GM12872 (cell line): ENCODE results near the gene SLC25A47.

Experiments used
- CTCF ChIP-seq: IDR thresholded peaks from 3 replicates; pipeline ENCODE4 v1.5.1; 2011; ENCODE audit warnings: low read depth, mild to moderate bottlenecking, low read length, moderate library complexity; ENCODE audit not compliant: insufficient read depth

The SLC25A47 gene

DNA sequence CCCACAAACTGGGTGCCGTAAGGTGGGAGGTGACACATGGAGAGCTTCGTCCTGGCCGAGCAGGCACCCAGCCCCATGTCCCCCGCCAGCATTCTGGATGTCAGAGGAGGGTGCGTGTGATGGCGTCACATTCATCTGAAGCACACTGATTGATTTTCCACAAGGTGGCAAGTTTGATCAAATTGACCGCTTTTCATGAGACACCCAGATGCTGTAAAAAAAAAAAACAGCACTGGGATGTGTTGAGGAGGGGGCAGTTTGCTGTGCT is 41.1 kb upstream of the SLC25A47 start:
- no peak for TF ChIP-seq CTCF

GRCh38 chr14:100282766-100283419 is 40.2 kb upstream of the SLC25A47 start:
- TF ChIP-seq CTCF = no peak

GRCh38 chr14:100283984-100284881 is 38.9 kb upstream of the SLC25A47 start:
- TF ChIP-seq CTCF = no peak

- peak; percentile 79 for TF ChIP-seq CTCF
These were observed 37.9 kb upstream of the SLC25A47 start for GRCh38 chr14:100285021-100285912.

DNA sequence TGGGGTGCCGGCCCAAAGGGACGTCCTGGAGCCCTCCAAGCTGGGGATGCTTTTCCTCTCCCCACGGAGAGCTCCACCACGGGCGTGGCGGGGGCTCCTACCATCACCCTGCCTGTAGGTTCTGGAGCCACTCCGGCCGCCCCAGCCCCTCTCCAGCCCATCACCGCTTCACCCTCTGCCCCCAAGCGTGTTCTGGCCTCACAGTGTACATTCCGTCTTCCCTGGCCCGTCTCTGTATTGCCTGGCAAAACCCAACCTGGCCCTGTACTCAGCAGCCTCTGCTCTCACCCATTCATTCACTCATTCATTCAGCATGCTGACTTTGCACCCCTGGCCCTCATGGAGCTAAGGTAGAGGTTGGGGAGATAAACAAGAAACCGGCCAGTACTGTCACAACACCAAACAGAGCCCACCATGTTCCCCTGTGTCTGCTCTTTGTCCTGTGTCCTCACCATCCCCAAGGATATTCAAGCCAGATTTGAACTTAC is 37.2 kb upstream of the SLC25A47 start:
- TF ChIP-seq CTCF = no peak

DNA sequence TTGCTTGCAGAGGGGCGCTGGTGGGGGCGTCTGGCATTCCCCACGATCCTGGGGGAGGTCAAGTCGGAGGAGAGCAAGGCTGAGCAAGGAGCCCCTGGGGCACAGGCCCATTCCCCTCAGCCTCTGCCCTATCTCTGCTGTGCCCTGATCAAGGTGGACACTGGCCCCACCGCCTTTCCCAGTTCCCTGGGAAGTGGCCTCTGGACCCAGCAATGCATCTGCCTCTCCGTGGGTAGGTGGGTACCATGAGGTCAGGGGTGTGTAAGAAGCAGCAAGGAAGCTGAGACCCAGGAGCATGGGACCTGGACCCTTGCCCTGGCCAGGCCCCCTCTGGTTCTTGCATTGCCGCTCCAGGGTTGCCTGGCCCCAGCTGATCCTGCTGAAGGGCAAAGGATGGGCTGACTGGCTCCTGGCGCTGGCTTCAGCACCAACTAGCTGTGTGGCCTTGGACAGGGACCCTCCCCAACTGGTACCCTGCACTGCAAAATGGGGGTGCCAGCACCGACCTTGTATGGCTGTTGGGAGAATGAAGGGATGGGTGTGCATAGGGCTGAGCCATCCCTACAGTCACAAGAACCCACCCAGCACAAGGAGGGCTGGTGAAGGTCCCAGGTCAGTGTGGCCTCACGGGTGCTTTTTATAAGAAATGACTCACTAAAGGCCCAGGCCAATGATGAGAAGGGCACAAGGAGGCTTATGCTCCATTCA is 36.5 kb upstream of the SLC25A47 start:
- no peak for TF ChIP-seq CTCF
